Sigmoid colon (tissue), 3 donors: ENCODE data around the gene ZMIZ1.

Source experiments
- CTCF ChIP-seq, 4 experiments: fragments of 450-650 bp in 3 of 4; fragments of 200-600 bp in 1 of 4; IDR thresholded peaks; one replicate each; pipeline ENCODE4 v1.5.1; 2016 to 2019; ENCODE audit warnings: antibody characterized with exemption in 4 of 4, mild to moderate bottlenecking in 3 of 4, moderate library complexity in 2 of 4
- POLR2A ChIP-seq, 2 donors: fragments of 450-650 bp; IDR thresholded peaks; one replicate each; pipeline ENCODE4 v1.6.1; 2016; ENCODE audit warnings: antibody characterized with exemption in 2 of 2, mild to moderate bottlenecking in 2 of 2, moderate library complexity in 2 of 2

- TF ChIP-seq CTCF (IDR thresholded peaks at IDR 0.05), result no peak
- no peak for TF ChIP-seq POLR2A (IDR thresholded peaks at IDR 0.05)
Observed at GRCh38 chr10:79359816-79360498, 291.2 kb downstream of the ZMIZ1 start.
